Gastrocnemius medialis (tissue), 4 donors: ENCODE results near the gene GLI3. TPM values are rescaled to one million over a fixed set of nuclear protein-coding genes. Genes with fewer than 3 reads are reported as not detected.

Source experiments
- ATAC-seq, 2 donors: fragments of 150-250 bp; one replicate each; pipeline ENCODE4 v1.9.1; 2016
- DNase-seq, 2 donors: peaks; one replicate each; pipeline ENCODE4 v3.0.0-alpha.2; 2019
- H3K27ac ChIP-seq, 4 donors: fragments of 200-600 bp; sonication (generic); 1 replicate in 1 of 4; 2 replicates in 3 of 4; pipeline ENCODE4 v1.5.1; 2016 to 2018; ENCODE audit warnings: mild to moderate bottlenecking in 2 of 4, moderate library complexity in 1 of 4
- H3K27me3 ChIP-seq, 3 donors: fragments of 200-600 bp; sonication (generic) in 2 of 3; 1 replicate in 1 of 3; 2 replicates in 2 of 3; pipeline versions ENCODE4 v1.5.1 to v1.6.0; 2016 to 2019; ENCODE audit warnings: mild to moderate bottlenecking in 1 of 3, moderate library complexity in 1 of 3
- H3K36me3 ChIP-seq, 2 donors: fragments of 200-600 bp; sonication (generic) in 1 of 2; one replicate each; pipeline ENCODE4 v1.5.1; 2017 to 2018
- H3K4me1 ChIP-seq, 2 donors: fragments of 200-600 bp; sonication (generic) in 1 of 2; one replicate each; pipeline ENCODE4 v1.5.1; 2016 to 2017; ENCODE audit warnings: mild to moderate bottlenecking in 2 of 2
- H3K4me3 ChIP-seq, 4 donors: fragments of 200-600 bp; sonication (generic) in 3 of 4; 1 replicate in 1 of 4; 2 replicates in 3 of 4; pipeline ENCODE4 v1.5.1; 2016 to 2019; ENCODE audit warnings: mild to moderate bottlenecking in 2 of 4
- H3K9me3 ChIP-seq, 3 donors: fragments of 200-600 bp; sonication (generic) in 2 of 3; 1 replicate in 1 of 3; 2 replicates in 2 of 3; pipeline ENCODE4 v1.5.1; 2016 to 2019
- CTCF ChIP-seq, 5 experiments: fragments of 450-650 bp in 3 of 5; fragments of 200-600 bp in 2 of 5; sonication (generic) in 2 of 5; IDR thresholded peaks in 4 of 5; conservative IDR thresholded peaks in 1 of 5; 1 replicate in 4 of 5; 2 replicates in 1 of 5; pipeline ENCODE4 v1.5.1; 2016 to 2019; ENCODE audit warnings: antibody characterized with exemption in 5 of 5, mild to moderate bottlenecking in 3 of 5, moderate library complexity in 3 of 5
- POLR2A ChIP-seq, 2 donors: fragments of 450-650 bp; IDR thresholded peaks; one replicate each; pipeline ENCODE4 v1.6.1; 2017; ENCODE audit warnings: antibody characterized with exemption in 2 of 2, mild to moderate bottlenecking in 2 of 2, moderate library complexity in 2 of 2
- in situ Hi-C, 4 donors: fragments of 200-750 bp; cut with MboI; loops; one replicate each; pipeline versions ENCODE4 v1.15.0 to v1.8.0; 2017; ENCODE audit warnings: low sequenced_read_pairs in 4 of 4
- intact Hi-C: fragments of 100-400 bp; cut with DNase I; formaldehyde crosslinking; loops from one replicate; pipeline ENCODE4 v1.15.1; 2023; ENCODE audit warnings: low total_unique reads
- total RNA-seq, 4 donors: library from RNA; depleted of rRNA; stranded (reverse); fragments of >200 nt; gene quantifications; one replicate each; pipeline versions ENCODE4 v1.1.0 to v1.2.3, GENCODE V29; 2016

GLI3 gene
- total RNA-seq, 4 donors from 2014 or later, result 0.46 to 1.6 (median 0.81) TPM

DNA sequence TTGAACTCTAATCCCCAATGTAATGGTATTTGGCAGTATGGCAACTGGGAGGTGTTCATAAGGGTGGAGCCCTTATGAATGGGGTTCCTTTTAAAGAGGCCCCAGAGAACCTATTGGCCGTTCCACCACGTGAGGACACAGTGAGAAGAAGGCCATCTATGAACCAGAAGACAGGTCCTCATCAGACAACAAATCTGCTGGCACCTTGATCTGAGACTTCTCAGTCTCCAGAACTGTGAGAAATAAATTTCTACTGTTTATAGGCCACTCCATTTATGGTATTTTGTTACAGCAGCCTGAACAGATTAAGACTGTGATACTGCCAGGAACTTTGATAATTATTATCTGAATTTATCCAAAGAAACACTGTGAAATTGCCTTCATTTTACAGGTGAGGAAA lies 132.3 kb downstream of the GLI3 start:
- H3K9me3 ChIP-seq, result no peaks in the 10 kb centered on the region
- peaks cover 12% of the 10 kb centered on the region in 2 donors for H3K4me1 ChIP-seq
- no peak overlapping the region for H3K4me3 ChIP-seq
- no peak for TF ChIP-seq CTCF (IDR thresholded peaks at IDR 0.05 in 4 of 5, conservative IDR thresholded peaks at IDR 0.05 in 1 of 5)
- TF ChIP-seq POLR2A (IDR thresholded peaks at IDR 0.05), result no peak
- no peaks in the 10 kb centered on the region for H3K36me3 ChIP-seq
- intact Hi-C loops, result loop anchor here (10.0 kb wide), 1 partner anchor 120 kb away; no protein-coding TSS in a partner anchor
- DNase-seq (no peak), ATAC-seq (no peak)
- H3K27me3 ChIP-seq, result no peaks in the 10 kb centered on the region
- H3K27ac ChIP-seq, result peak overlapping the region in 1 of 4 donors; percentile 39
- in situ Hi-C loops, result no loop called here

- no peak for DNase-seq
- H3K9me3 ChIP-seq, result no peaks in the 10 kb centered on the region
- no peaks in the 10 kb centered on the region for H3K27me3 ChIP-seq
- intact Hi-C loops, result loop anchor here (10.0 kb wide), 1 partner anchor 121 kb away; no protein-coding TSS in a partner anchor
- ATAC-seq, result peak; percentile 45 to 52
- in situ Hi-C loops, result no loop called here
- H3K36me3 ChIP-seq, result no peaks in the 10 kb centered on the region
- peaks cover 9 to 12% of the 10 kb centered on the region in 2 donors for H3K4me1 ChIP-seq
- TF ChIP-seq POLR2A (IDR thresholded peaks at IDR 0.05), result no peak
- no peak for TF ChIP-seq CTCF (IDR thresholded peaks at IDR 0.05 in 4 of 5, conservative IDR thresholded peaks at IDR 0.05 in 1 of 5)
- H3K4me3 ChIP-seq, result no peak overlapping the region
- H3K27ac ChIP-seq, result no peak overlapping the region
These were observed 132.8 kb downstream of the GLI3 start for GRCh38 chr7:42104231-42104630.

DNA sequence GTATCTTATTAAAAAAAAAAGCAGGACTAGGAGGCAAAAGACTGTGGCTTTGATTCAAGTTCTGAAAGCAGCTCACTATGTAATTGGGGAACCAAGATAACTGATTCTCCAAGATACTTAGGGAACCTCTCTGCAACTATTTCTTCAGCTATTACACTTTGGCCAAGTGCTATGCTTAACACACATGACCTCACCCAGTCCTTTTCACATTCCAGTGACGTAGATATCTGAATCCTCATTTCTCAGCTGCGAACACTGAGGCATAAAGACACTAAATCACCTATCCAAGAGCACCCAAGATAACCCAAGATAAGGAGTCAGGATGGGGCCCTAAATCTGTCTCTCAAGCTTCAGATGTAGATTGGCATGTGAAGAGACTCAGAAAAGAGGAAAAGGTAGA lies 133.6 kb downstream of the GLI3 start:
- Histone ChIP-seq H3K4me3 (no peak overlapping the region), H3K36me3 (no peaks in the 10 kb centered on the region), H3K27ac (no peak overlapping the region), H3K4me1 (peaks cover 2 to 11% of the 10 kb centered on the region in 2 donors), H3K27me3 (no peaks in the 10 kb centered on the region), H3K9me3 (no peaks in the 10 kb centered on the region)
- no peak for ATAC-seq
- intact Hi-C loops (loop anchor here (10.0 kb wide), 1 partner anchor 121 kb away; no protein-coding TSS in a partner anchor), in situ Hi-C loops (no loop called here)
- no peak for TF ChIP-seq CTCF (IDR thresholded peaks at IDR 0.05 in 4 of 5, conservative IDR thresholded peaks at IDR 0.05 in 1 of 5)
- TF ChIP-seq POLR2A (IDR thresholded peaks at IDR 0.05), result no peak
- DNase-seq, result no peak

DNA sequence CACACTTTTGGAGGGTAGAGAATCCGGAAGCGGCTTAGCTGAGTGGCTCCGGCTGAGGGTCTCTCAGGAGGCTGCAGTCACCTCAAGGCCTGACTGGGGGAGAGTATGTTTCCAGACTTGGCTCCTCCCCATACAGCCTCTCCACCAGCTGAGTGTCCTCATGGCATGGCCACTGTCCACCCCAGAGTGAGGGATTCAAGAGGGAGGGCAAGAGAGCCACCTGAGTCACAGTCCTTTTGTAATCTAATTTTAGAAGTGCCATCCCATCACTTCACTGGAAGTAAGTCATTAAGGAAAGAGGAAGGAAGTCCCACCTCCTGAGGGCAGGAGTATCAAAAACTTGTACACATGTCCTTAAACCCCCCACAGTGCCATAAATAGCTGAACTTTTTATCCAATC lies 134.0 kb downstream of the GLI3 start:
- H3K27ac ChIP-seq, result no peak overlapping the region
- in situ Hi-C loops, result no loop called here
- no peaks in the 10 kb centered on the region for H3K36me3 ChIP-seq
- H3K4me1 ChIP-seq, result peaks cover 0 to 9% of the 10 kb centered on the region in 2 donors
- no peak overlapping the region for H3K4me3 ChIP-seq
- intact Hi-C loops, result loop anchor here (10.0 kb wide), 1 partner anchor 122 kb away; no protein-coding TSS in a partner anchor
- no peaks in the 10 kb centered on the region for H3K9me3 ChIP-seq
- ATAC-seq (no peak), DNase-seq (no peak)
- no peaks in the 10 kb centered on the region for H3K27me3 ChIP-seq
- TF ChIP-seq POLR2A (IDR thresholded peaks at IDR 0.05), result no peak
- TF ChIP-seq CTCF (IDR thresholded peaks at IDR 0.05 in 4 of 5, conservative IDR thresholded peaks at IDR 0.05 in 1 of 5), result no peak

DNA sequence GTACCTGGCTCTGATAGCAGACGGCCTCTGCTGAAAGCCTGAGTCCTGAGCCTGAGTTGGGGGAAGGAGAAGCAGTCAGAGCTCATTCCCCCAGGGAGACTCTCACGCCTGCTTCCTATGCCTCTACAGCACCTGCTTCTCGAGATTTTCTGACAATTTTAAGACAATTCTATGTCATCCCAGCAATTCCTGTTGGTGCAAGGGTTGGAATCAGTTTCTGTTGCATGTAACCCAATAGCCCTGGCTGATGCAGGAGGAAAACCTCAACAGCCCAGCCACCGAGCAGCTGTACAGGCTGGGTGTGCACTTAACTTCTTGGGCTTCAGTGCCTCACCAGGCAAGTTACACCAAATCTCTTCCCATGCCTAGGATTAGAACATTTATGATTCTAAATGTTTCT lies 134.7 kb downstream of the GLI3 start:
- Histone ChIP-seq H3K36me3 (no peaks in the 10 kb centered on the region), H3K27me3 (no peaks in the 10 kb centered on the region), H3K4me1 (peaks cover 5 to 8% of the 10 kb centered on the region in 2 donors), H3K27ac (no peak overlapping the region), H3K4me3 (no peak overlapping the region), H3K9me3 (no peaks in the 10 kb centered on the region)
- in situ Hi-C loops, result no loop called here
- no peak for DNase-seq
- TF ChIP-seq POLR2A (IDR thresholded peaks at IDR 0.05), result no peak
- TF ChIP-seq CTCF (IDR thresholded peaks at IDR 0.05 in 4 of 5, conservative IDR thresholded peaks at IDR 0.05 in 1 of 5), result no peak
- intact Hi-C loops, result loop anchor here (10.0 kb wide), 1 partner anchor 122 kb away; no protein-coding TSS in a partner anchor
- no peak for ATAC-seq
